A673 (cell line): ENCODE measurements around the gene CPM.

Experiments
- EZH2 ChIP-seq: fragments of 200-600 bp; sonication (generic); IDR thresholded peaks from 2 replicates; pipeline ENCODE4 v1.6.1; 2017; ENCODE audit warnings: borderline replicate concordance, low read depth, mild to moderate bottlenecking, mixed read lengths, antibody characterized with exemption, low read length; ENCODE audit not compliant: poor library complexity, severe bottlenecking
- TF ChIP-seq, protein P1 (sequence below): fragments of 300-800, 200-600 bp; sonication (generic); conservative IDR thresholded peaks from 2 replicates; pipeline ENCODE4 v1.5.1; 2017; ENCODE audit warnings: low read depth, mild to moderate bottlenecking, antibody characterized with exemption, low read length, moderate library complexity, mixed read lengths

DNA sequence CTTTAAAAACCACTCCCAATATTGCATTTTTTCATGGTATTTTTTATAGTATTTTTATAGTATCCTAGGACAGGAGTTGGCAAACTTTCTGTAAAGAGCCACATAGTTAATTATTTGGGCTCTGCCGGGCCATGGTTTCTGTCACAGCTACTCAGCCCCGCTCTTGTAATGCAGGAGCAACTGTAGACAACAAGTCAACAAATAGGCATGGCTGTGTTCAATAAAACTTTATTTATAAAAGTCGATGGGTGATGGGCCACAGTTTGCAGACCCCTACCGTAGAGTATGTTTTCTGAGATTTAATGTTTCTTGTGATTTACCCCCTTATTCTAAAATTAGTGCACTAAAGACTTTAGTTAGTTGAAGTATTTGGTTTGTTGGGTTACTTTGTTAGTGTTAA is 99.5 kb downstream of the CPM start:
- TF ChIP-seq, protein P1, sequence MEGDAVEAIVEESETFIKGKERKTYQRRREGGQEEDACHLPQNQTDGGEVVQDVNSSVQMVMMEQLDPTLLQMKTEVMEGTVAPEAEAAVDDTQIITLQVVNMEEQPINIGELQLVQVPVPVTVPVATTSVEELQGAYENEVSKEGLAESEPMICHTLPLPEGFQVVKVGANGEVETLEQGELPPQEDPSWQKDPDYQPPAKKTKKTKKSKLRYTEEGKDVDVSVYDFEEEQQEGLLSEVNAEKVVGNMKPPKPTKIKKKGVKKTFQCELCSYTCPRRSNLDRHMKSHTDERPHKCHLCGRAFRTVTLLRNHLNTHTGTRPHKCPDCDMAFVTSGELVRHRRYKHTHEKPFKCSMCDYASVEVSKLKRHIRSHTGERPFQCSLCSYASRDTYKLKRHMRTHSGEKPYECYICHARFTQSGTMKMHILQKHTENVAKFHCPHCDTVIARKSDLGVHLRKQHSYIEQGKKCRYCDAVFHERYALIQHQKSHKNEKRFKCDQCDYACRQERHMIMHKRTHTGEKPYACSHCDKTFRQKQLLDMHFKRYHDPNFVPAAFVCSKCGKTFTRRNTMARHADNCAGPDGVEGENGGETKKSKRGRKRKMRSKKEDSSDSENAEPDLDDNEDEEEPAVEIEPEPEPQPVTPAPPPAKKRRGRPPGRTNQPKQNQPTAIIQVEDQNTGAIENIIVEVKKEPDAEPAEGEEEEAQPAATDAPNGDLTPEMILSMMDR, result no peak
- TF ChIP-seq EZH2, result no peak
